Epithelial cell of esophagus (primary cell): ENCODE data around the gene TDRD7.

Experiments used
- DNase-seq: peaks from one replicate; pipeline ENCODE4 v3.0.0; 2010; ENCODE audit warnings: low read depth
- H3K4me3 ChIP-seq: 2 replicates; pipeline ENCODE4 v1.5.1; 2011; ENCODE audit warnings: mild to moderate bottlenecking, low read length, control low read depth
- CTCF ChIP-seq: IDR thresholded peaks from 2 replicates; pipeline ENCODE4 v1.5.1; 2011; ENCODE audit warnings: low read depth, mild to moderate bottlenecking, low read length, control low read depth, inconsistent platforms; ENCODE audit not compliant: insufficient read depth; ENCODE audit errors: missing control alignments

TDRD7 gene

GRCh38 chr9:97475059-97475458 lies 63.2 kb downstream of the TDRD7 start:
- DNase-seq = no peak
- H3K4me3 ChIP-seq = no peak overlapping the region
- no peak for TF ChIP-seq CTCF

GRCh38 chr9:97478301-97478981 lies 66.5 kb downstream of the TDRD7 start:
- H3K4me3 ChIP-seq = no peak overlapping the region
- DNase-seq = no peak
- no peak for TF ChIP-seq CTCF

GRCh38 chr9:97479496-97480159 lies 67.7 kb downstream of the TDRD7 start:
- H3K4me3 ChIP-seq = no peak overlapping the region
- DNase-seq = no peak
- no peak for TF ChIP-seq CTCF

- no peak for DNase-seq
- no peak for TF ChIP-seq CTCF
- no peak overlapping the region for H3K4me3 ChIP-seq
Measured at GRCh38 chr9:97480174-97480573, 68.3 kb downstream of the TDRD7 start.

- no peak overlapping the region for H3K4me3 ChIP-seq
- no peak for DNase-seq
- no peak for TF ChIP-seq CTCF
Measured at GRCh38 chr9:97480749-97481148, 68.9 kb downstream of the TDRD7 start.

GRCh38 chr9:97484134-97484533 lies 72.2 kb downstream of the TDRD7 start:
- H3K4me3 ChIP-seq = no peak overlapping the region
- no peak for TF ChIP-seq CTCF
- no peak for DNase-seq

- peak; percentile 50 for TF ChIP-seq CTCF
- peak; percentile 71 for DNase-seq
- no peak overlapping the region for H3K4me3 ChIP-seq
Measured at GRCh38 chr9:97487107-97487506, 75.2 kb downstream of the TDRD7 start.
